ENCODE measurements around the gene CLRN3.

CLRN3 gene

DNA sequence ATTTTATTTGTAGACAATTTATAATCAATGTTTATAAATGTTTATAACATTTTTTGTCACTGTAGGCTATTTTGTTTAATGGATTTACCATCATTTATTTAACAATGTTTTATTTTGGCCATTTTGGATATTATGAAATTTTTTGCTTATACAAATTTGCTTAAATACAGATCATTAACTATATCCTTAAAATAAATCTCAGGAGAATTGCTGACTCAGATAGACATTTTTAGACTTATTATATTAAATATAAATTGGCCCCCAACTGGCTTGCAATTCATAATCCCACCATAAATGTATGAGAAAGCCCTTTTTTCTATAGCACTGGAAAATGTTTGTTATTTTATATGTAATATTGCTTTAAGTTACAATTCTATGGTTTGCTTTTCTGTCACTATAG, 3.8 kb upstream of the CLRN3 start:
- H3K4me3 ChIP-seq (ENCODE audit: low read length) = no peak overlapping the region
- no peak for TF ChIP-seq ZNF274 (IDR thresholded peaks at IDR 0.05; ENCODE audit: low read depth, low read length)

DNA sequence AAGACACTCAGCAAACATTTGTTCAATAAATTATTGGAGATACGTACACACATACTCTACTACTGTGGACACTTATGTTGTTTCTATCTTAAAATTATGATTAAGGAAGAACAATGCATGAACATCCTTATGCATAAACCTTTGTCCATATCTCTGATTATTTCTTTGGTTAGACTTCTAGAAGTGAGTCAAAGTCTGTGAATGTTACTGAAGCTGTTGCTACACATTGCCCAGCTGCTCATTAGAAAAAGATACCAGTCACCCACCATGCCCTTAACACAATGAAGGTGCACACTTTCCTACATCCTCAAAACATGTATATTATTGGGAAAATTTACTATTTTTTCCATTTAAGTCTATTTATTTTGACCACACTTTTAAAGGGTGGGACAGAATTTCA, 1.4 kb upstream of the CLRN3 start:
- H3K4me3 ChIP-seq (ENCODE audit: low read length) = no peak overlapping the region
- TF ChIP-seq ZNF274 (IDR thresholded peaks at IDR 0.05; ENCODE audit: low read depth, low read length) = no peak

DNA sequence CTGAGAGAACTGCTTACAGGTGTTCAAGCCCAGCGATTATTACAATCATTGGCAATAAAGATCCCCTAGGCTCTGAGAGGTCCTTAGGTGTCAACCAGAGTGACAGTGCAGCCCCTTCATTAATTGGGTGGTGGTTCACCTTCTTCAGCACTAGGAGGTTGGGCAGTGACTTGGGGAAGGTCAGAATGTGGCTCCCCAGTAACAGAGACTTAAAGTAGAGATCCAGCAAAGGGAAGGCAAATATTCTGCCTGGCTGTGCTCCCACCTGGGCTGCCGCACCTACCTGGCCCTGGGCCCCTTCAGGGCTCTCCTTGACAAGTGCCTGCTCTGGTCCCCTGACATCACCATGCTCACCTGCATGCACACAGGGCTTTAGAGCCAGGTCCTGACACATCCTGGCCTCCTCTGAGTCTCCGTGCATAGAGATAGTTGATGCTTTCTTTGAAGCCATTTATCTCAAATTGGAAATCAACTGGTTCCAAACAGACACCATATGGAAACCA, 1.9 kb downstream of the CLRN3 start:
- H3K4me3 ChIP-seq (ENCODE audit: low read length) = no peak overlapping the region
- no peak for TF ChIP-seq ZNF274 (IDR thresholded peaks at IDR 0.05; ENCODE audit: low read depth, low read length)

DNA sequence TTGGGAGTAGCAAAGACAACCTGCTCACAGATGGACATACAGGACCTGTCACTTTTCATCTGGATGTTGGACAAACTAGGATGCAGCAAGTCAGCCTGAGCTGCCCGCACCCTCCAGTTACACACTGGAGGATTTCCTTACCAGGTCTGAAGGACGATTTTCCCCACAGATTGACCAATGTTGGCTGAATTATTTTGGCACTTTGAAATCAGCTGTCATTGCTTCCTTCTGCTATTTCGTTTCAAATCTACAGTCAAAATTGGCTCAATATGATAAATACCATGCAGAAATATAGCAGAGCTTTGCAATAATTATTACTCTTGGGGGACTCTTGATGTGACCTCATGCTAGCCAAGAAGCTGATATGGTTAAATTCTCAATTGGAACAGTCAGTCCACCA, 2.5 kb downstream of the CLRN3 start:
- TF ChIP-seq ZNF274 (IDR thresholded peaks at IDR 0.05; ENCODE audit: low read depth, low read length) = no peak
- H3K4me3 ChIP-seq (ENCODE audit: low read length) = no peak overlapping the region

DNA sequence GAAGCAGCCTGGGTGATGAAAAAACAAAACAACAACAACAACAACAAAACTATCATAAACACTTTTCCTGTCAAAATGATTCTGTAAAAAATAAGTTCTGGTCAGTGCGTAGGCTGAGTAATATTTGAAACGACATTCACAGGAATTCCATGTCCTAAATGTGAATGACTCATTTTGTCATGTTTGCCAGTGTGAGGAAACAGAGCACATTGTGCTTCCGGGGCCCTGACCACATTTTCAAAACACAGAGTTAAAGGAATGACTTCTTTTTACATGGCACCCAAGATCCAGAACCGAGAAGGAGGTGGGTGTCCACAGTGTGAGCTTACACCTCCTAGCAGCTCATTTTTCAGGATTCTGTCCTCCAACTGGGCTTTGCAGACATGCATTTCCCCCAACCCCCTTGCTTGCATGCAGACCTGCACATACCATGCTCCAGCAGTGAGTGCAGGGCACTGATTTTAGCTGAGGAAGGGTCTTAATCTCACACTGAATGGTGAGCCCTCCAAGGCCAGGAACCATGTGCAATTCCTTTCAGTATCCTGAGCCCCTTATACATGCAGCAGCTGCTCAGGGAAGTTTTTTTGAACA, 3.0 kb downstream of the CLRN3 start:
- H3K4me3 ChIP-seq (ENCODE audit: low read length) = no peak overlapping the region
- TF ChIP-seq ZNF274 (IDR thresholded peaks at IDR 0.05; ENCODE audit: low read depth, low read length) = no peak

DNA sequence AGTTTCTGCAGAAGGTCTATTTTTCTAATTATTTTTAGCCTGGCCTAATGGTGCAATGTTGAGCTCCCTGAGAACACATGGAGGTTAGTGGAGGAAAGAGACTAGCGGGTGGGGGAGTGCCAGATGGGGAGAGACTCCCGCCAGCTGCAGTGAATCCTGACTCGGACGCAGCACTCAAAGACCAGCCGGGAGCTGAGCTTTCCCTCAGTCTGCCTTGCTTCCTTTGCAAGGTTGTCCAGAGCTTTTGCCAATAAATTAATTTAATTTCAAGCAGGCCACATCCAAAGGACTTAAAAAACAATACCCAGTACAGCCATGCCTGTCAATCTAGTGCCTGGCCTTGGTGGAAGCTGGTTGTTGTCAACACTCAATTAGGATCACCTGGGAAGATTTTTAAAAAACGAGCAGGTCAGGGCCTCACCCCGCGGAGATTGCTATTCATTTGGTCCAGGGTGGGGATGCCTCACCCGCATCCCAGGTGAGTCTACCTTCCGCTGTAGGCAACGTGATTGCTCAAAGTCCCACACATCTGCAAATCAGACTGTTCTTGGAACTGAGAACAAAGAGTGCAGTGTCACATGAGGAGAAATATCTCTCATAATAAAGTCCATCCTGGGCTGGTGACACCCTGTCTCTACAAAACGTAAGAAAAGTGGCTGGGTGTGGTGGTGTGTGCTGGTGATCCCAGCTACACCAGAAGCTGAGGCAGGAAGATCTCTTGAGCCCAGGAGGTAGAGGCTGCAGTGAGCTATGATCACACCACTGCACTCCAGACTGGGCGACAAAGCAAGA, 4.0 kb downstream of the CLRN3 start:
- no peak overlapping the region for H3K4me3 ChIP-seq (ENCODE audit: low read length)
- no peak for TF ChIP-seq ZNF274 (IDR thresholded peaks at IDR 0.05; ENCODE audit: low read depth, low read length)

DNA sequence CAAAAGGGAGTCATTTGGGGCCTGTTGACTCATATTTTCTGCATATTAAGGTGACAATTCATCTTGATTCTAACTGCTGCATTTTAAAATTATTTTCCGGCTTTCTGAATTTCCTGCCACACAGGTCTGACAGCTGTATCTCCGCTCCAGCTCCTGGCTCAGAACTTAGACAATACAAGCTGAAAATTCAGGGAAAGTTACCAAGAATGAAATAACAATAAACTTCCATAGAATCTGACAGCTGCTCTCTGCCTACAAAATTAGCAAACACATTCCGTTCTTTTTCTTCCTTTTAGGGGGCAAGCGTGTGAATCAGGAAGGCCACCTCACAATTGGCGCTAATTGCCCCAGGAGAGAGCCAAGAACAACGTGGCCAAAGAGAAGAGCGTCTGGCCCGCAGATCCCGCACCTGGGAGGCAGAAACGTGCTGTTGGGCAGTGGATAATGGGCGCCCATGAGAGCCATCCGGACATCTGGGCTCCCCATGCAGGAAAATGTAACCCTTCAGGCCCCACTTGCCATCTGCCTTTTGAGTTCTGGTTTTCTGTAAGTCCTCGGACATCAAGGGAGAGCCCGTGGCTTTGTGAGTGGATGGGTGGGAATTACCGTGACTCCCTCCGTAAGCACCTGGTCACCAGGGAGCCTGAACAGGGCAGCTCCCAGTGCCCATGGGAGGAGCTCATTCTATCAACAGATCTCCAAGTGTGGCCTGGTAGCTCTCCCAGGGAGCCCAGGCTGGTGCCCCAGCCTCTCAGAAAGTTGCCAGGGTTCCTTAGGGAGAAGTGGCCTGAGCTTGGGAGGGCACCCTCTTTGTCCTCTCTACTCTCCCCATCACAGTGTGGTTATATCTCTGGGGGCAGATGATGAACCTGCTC, 5.0 kb downstream of the CLRN3 start:
- no peak for TF ChIP-seq ZNF274 (IDR thresholded peaks at IDR 0.05; ENCODE audit: low read depth, low read length)
- H3K4me3 ChIP-seq (ENCODE audit: low read length) = no peak overlapping the region

DNA sequence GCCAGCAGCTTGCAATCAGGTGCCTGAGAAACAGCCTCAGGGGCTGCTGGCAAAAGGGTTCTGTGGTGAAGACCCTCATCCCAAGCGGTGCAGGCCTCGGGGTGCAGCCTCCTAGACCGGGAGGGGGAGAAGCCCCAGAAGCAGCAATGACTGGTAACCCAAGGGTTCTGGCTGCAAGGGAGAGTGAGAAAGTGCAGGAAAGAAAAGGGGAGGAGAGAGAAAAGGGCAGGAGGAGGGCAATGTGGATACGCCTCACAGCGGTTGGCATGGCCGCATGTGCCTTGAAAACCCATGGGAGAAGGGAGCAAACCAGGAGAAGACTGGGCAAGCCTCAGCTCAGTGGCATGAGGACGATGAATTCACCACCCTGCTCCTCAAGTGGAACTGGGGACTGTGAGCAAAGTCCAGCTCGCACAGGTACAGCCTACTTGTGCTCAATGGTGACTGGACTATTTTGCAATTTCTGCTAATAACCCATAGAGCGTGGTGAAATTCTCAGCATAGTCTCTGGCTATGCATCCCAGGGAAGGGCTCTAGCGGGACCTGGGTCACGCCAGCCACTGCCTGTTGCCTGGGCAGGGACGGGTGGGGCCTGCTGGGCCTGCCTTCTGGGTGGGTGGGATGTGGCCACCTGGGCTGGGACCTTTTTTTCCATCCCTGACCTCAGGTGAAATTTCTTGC, 6.2 kb downstream of the CLRN3 start:
- TF ChIP-seq ZNF274 (IDR thresholded peaks at IDR 0.05; ENCODE audit: low read depth, low read length) = no peak
- no peak overlapping the region for H3K4me3 ChIP-seq (ENCODE audit: low read length)

DNA sequence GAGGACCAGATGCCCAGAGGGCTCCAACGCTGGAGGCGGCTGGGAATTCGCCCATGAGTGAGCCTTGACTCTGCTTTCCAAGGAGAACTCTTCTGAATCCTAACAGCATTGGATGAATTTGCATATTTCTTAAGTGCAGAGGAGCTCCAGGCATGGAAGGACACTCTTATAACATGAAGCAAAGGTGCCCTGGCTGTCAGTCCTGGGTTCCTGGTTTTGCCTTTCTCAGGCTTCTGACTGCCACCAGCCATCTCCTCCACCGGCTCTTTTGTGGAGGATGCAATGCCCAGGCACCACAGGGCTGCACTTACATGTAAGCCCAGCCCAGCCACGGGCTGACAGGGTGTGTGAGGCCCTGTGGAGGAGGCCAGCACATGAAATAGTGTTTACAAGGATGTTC, 8.2 kb downstream of the CLRN3 start:
- H3K4me3 ChIP-seq (ENCODE audit: low read length) = no peak overlapping the region
- TF ChIP-seq ZNF274 (IDR thresholded peaks at IDR 0.05; ENCODE audit: low read depth, low read length) = no peak

DNA sequence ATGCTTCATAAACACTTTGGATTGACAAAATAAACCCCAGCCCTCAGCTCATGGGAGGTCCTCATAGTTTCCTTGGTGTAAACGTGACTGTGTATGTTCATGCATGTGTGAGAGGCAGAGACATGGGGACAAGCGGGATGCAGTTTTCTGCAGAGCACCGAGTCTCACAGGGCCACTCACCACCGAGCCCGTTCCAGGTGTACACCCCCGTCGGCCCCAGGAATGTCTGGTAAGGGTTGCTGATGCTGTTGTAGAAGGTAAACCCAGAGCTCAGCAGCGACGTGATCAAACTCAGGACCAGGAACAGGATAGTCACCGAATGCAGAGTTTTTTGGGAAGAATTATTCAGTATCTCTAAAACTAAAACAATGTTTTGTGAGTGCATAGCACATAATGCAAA, 9.2 kb downstream of the CLRN3 start:
- TF ChIP-seq ZNF274 (IDR thresholded peaks at IDR 0.05; ENCODE audit: low read depth, low read length) = no peak
- H3K4me3 ChIP-seq (ENCODE audit: low read length) = no peak overlapping the region

DNA sequence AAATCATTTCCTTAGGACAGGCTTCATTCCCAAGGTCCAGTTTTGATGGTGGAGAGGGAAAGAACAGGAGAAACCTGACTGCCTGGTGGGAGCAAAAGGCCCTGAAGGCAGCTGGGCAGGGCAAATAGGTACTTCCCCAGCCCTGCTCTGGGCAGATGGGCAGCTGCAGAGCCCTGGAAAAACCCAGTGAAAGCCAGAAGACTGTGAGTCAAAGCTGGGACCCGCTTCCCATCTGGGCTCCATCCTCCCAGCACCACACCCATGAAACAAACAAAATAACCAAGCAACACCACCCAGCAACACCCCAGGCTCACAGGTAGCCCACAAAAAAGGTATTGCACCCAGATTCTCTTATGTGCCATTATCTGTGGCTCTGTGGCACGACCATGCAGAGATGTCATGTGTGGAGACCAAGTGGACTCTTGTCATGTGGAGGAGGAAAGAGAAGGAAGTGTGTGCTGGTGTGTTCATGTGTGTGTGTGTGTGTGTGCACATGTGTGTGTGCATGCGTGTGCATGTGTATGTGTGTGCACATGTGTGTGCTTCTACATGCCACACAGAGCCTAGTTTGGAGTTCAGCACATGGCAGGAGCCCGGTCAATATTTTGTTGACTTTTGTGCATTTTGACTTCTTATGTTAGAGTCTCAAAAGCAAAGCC, 9.8 kb downstream of the CLRN3 start:
- TF ChIP-seq ZNF274 (IDR thresholded peaks at IDR 0.05; ENCODE audit: low read depth, low read length) = no peak

DNA sequence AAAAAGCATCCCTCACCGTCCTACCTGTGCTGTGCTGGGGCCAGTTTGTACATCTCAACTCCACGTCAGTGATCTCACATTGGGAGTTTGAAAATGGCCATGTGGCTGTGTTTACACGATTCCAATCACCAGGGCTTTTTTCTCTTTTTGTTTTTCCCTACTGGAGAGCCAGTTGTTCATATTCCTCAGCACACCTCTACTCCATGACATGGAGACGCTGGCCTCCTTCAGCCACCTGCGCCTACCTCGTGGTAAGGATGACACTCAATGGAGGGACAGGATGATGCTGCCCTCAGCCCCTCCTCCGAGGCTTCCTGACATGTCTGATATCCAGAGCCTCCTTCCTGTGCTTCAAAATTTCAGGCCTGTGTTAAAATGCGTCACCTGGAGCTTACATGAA, 10.3 kb downstream of the CLRN3 start:
- TF ChIP-seq ZNF274 (IDR thresholded peaks at IDR 0.05; ENCODE audit: low read depth, low read length) = no peak

More for the DNA sequence above, 9.8 kb downstream of the CLRN3 start:
- H3K4me3 ChIP-seq (ENCODE audit: low read length) = no peak overlapping the region

DNA sequence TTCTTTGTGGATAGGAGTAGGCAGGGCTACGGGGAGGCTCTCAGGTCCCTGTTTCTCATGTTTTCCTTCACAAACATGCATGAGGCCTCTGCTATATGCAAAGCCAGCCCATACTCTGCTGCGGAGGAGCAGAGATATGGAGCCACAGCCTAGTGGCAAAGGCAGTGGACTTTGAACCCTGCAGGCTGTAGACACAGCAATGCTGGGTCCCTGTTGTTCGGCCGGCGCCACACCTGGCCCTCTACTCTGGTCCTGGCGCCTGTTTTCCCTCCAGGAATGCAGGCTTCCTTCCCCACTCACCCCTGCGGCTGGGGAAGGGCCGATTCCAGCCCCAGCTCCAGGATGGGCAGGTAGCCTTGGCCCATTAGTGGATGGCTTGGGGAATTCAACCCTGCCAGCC, 11.5 kb downstream of the CLRN3 start:
- no peak overlapping the region for H3K4me3 ChIP-seq (ENCODE audit: low read length)
- TF ChIP-seq ZNF274 (IDR thresholded peaks at IDR 0.05; ENCODE audit: low read depth, low read length) = no peak

More for the DNA sequence above, 10.3 kb downstream of the CLRN3 start:
- H3K4me3 ChIP-seq (ENCODE audit: low read length) = no peak overlapping the region
